ENCODE results near the gene TBX5.

TBX5 gene

DNA sequence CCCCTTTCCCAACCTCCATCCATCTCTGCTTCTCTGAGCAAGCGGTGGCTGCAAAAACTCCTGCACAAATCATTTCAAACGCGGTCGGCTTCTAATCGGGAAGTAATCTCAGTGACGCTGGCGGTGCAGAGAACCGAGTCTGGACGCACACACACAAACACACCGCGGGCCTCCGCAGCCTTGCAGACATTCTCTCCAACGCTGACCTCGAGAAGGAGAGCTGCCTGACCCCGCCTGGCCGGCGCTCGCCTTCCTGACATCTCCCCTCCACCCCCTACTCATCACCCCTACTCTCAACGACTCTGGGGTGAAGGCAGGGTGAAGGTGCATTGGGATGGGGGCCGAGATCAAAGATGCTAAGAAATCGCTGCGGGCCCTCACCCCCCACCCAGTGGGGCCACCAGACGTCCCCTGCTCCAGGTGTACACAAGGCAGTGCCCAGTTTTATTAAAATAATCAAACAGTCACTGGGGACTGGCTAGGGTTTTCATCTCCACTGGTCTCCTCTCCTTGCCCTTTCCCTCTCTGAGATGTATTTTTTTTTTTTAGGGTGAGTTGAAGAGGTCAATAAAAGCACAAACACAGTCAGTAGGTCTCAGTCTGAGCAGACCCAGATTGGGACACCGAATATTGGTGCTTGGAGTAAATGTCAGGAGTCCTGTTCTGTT, 506 bp upstream of the TBX5 start:
- DNase-seq (ENCODE audit: low read depth in 3 of 3, low spot score in 1 of 3), result no peak

GRCh38 chr12:114404926-114405518, 922 bp downstream of the TBX5 start:
- no peak for DNase-seq (ENCODE audit: low read depth in 3 of 3, low spot score in 1 of 3)

GRCh38 chr12:114404083-114404925, 1.6 kb downstream of the TBX5 start:
- DNase-seq (ENCODE audit: low read depth in 3 of 3, low spot score in 1 of 3), result no peak

DNA sequence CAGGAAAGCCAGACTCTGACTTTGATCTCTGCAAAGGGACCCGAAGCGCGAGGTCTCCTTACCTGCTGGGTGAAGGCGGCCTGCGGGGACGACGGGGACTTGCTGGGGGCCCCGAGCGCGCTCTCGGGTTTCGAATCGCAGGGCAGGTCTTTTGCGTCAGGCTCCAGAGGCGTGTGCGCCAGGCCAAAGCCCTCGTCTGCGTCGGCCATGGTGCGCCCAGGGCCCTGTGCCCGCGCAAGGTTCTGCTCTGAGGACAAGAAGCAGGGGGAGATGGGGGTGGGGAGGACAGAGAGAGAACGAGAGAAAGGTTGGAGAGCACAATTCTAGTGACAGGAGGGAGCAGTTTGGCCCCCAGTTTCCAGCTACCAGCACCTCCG, 2.3 kb downstream of the TBX5 start:
- no peak for DNase-seq (ENCODE audit: low read depth in 3 of 3, low spot score in 1 of 3)

DNA sequence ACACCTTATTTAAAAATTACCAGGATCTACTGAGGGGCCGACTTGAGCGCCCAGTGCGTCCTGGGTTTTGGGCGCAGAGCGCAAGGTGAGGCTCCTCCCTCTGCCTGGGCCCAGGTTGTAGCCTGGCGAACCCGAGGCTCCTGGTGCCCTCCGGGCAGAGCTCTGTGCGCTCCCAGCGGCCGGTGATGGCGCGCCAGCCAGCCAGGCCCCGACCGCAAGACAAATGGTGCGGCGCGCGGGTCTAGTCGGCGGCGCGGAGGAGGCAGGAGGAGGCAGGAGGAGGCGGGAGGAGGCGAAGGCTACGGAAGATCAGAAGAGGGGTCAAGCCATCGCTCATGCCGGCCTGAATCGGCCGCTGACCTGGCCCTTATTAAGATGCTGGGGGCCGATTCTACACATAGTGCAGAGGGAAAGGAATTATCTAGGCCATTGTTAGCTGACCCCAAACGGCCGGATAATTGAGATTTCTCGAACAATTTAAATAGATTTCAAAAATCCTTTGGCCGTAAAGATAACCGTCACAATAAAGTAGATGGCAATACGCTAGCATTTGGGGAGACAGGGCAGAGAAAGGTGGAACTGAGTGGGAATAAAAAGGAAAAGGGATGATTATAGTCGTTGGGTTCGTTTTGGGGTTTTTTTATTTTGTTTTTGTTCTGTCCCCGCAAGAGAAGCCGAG, 2.8 kb downstream of the TBX5 start:
- no peak for DNase-seq (ENCODE audit: low read depth in 3 of 3, low spot score in 1 of 3)

DNA sequence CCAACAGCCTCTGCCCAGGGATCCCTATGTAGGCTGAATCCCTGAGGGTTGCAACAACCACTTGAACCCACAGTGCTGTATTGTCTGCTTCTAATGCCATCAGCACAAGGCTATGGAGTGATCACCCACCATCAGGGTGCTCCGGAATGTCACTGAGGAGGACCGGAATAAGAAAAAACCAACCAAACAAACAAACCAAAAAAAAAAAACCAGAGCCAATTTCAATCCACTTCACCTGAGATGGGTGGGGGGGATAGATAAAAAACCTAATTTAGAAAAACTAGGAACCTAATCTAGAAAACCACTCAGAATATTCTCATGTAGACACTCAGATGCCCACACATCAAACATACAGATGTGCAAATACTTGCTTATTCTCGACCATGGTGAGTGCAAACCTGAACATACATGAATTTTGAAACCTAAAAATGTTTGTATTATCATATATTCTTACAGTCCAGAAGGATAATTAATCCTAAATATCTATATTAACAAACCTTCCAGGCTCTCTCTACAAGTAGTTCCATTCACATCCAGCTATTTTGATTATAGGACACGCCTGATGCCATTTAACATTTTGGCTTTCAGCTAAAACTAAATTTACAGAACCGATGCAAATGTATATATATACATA, 3.7 kb downstream of the TBX5 start:
- DNase-seq (ENCODE audit: low read depth in 3 of 3, low spot score in 1 of 3), result no peak

DNA sequence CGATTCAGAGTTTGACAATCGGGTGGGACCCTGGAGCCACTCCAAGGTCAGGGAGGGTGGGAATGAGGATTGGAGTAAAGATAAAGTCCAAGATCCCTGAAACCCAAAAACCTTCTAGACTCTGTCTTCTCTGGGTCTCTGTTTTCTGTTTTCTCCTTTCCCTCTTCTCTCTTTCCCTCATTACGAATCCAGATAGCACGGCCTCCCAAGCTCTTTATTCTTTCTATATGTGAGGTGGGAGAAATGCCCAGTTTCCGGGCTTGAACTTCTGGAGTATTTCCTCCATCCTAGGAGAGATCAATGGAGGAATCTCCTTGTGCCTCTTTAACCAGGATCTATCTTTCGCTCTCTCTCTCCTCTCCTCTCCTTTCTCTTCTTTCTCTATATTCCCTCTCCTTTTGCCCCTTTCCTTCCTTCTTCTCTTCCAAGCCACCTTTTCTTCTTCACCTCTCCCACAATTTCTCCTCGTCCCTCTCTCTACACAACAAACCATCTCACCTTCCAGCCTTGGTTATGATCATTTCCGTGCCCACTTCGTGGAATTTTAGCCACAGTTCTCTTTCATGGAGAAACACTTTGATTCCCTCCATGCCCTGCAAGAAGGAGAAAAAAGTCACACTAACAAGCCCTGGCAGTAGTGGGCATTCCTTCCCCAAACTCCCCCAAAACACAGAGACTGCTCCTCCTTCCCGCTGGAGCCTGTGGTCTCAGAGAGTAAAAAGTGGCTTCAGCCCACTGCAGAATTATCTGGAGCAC, 4.4 kb downstream of the TBX5 start:
- no peak for DNase-seq (ENCODE audit: low read depth in 3 of 3, low spot score in 1 of 3)

DNA sequence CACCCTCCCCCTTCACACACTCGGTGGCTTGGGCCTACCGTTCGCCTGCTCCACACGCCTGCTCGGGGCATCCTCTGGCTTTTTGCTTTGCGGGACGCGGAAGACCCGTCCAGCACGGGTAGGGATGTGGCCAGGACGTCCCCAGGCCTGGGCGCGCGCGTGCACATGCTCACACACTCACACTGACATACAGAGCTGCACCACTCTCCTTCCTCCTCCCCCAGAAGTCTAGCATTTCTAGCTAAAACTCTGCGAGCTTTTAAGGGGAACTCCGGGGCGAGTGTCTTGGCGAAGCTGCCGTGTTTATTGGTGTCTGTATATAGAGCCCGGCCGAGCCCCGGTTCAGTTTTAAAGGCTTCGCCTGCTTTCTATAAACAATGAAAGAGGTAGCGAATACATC, 5.0 kb downstream of the TBX5 start:
- DNase-seq (ENCODE audit: low read depth in 3 of 3, low spot score in 1 of 3), result no peak

DNA sequence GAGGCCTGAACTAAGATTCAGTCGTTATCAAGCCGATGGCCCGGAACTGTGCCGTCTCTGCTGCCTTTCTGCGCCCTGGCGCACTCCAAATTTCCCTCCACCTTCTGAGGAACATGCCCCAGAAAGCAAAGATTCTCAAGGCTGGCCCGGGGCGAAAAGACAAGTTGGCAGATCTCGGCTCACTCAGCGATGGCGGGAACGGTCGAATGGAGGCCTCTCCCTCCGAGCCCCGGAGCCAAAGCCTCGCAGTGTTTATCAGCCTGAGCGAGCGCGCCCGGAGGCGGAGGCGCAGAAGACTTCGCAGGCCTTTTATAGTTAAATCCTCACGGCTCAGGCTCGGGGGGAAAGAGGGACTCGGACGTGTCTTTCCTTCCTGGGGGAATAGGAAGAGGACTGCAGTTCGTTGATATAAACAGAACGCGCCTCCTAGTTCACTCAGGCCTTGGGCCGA, 5.6 kb downstream of the TBX5 start:
- DNase-seq (ENCODE audit: low read depth in 3 of 3, low spot score in 1 of 3), result no peak

DNA sequence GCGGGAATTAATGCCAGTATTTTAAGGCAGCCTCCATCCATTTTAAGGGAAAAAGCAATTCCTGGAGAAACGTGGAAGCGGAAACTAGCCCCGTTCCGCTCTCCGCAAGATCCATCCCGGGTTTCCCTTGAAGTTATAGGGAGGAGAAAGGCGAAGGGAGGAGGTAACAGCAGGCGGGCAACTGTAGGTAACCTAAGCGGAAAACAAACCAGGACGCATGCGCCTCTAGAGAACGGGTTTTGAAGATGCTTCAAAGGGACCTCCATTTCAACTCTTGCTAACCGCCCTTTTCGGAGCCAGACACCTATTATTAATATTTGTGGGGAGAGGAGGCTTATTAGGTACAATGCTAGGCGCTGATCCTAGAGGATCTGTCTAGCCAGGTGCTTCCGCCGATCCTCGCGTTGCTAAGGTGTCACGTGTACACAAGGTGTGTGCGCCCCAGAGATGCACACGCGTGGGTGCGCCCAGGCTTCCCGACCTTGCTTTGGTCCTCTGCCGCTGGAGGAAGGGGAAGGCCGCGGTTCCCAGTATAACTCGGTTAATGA, 6.2 kb downstream of the TBX5 start:
- no peak for DNase-seq (ENCODE audit: low read depth in 3 of 3, low spot score in 1 of 3)

GRCh38 chr12:114397978-114398881, 7.7 kb downstream of the TBX5 start:
- DNase-seq (ENCODE audit: low read depth in 3 of 3, low spot score in 1 of 3), result no peak

- no peak for DNase-seq (ENCODE audit: low read depth in 3 of 3, low spot score in 1 of 3)
These were observed 8.8 kb downstream of the TBX5 start for GRCh38 chr12:114396869-114397719.

DNA sequence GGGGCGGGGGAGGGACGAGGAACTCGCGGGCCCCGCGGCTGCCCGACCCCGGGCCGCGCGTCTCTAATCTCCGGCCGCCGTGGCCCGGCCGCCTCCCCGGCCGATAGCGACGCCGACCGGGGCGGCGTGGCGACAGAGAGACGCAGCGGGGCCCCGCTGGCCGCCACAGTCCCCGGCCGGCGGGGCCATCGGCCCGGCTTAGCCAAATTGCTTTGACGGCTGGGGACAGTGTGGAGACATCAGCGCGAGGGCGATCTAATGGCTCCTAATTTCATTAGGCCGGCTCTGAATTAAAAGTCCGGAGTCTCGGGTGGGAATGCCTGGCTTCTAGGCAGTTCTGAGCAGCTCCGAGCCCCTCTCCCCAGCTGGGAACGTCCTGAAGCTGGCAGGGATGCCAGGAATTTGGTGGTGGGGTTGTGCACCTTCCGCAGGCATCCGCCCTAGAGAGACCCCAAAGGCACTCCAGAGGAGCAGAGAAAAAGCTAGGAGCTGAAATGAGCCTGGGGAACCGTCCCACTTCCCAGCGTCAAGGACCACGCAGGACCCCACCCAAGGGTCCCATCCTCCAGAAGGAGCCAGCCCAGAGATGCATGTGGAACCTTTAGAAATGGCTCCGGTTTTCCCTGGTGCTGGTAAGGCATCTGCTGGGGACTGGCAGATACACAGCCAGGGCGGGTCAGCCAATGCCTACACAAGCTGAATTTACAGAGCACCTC, 9.6 kb downstream of the TBX5 start:
- DNase-seq (ENCODE audit: low read depth in 3 of 3, low spot score in 1 of 3), result no peak

- no peak for DNase-seq (ENCODE audit: low read depth in 3 of 3, low spot score in 1 of 3)
These were observed 10.2 kb downstream of the TBX5 start for GRCh38 chr12:114395755-114396152.

DNA sequence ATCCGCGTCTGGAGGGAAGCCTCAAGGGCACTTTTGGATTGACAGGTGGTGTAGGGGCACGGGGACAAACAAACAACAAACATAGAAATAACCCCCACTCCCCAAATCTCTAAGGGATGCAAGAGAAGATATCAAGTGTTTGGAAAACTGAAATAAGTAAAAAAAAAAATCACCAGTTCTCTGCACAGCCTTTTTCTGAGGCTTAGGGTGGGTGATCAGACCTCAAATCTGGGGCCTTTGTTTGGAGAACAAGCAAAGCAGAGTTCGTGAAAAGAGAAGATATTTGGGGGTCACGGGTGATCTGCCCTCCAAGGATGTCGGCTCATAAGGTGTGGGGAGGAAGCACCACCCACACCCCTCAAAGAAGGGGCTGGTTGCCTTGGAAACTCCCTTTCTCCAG, 10.7 kb downstream of the TBX5 start:
- DNase-seq (ENCODE audit: low read depth in 3 of 3, low spot score in 1 of 3), result no peak

DNA sequence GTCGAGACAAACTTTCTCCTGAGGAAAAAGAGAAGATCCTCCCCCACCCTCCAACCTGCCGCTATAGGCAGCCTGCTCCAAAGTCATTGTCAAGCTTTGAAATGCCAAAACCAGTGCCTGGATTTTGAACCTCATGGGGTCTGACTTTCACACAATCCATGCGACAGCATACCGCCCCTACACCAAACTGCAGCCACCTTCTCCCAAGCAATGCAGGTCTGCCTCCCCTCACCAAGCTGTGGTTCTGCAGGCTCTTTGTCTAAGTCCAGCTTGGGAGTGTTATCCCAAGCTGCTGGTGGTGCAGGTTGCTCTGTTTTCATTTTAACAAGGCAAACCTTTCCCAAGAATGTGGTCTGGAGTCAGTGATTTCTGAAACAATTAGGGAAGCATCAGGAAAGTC, 12.4 kb downstream of the TBX5 start:
- DNase-seq (ENCODE audit: low read depth in 3 of 3, low spot score in 1 of 3), result no peak

DNA sequence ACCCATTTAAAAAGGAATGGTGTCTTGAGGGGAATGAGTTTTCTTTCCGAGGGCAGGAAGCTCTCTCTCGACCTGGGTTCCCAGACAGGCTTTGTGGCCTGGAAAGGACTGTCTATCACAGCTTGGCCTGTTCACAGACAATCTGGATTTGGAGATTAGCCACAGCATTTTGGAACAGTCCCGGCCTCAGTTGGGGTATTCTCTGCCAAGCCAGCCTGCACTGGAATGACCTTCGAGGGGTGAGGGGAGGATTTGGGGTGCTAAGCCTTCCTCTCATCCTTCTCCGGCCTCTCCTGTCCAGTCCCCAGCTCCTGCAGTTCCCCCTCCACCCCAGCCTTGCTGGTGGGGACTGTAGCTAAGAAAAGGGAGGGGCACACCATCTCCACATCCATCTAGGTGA, 13.0 kb downstream of the TBX5 start:
- DNase-seq (ENCODE audit: low read depth in 3 of 3, low spot score in 1 of 3), result no peak

GRCh38 chr12:114391088-114391487, 14.9 kb downstream of the TBX5 start:
- DNase-seq (ENCODE audit: low read depth in 3 of 3, low spot score in 1 of 3), result no peak
